Neural progenitor cell (in vitro differentiated cells): ENCODE measurements around the gene MMP14.

Experiments
- EZH2phosphoT487 ChIP-seq: fragments of 200-600 bp; sonication (generic); IDR thresholded peaks from 2 replicates; pipeline ENCODE4 v1.6.1; 2017; ENCODE audit warnings: antibody characterized with exemption
- TF ChIP-seq, protein P1 (sequence below): fragments of 200-600 bp; sonication (generic); IDR thresholded peaks from 2 replicates; pipeline ENCODE4 v1.5.1; 2017; ENCODE audit warnings: antibody characterized with exemption, mild to moderate bottlenecking

DNA sequence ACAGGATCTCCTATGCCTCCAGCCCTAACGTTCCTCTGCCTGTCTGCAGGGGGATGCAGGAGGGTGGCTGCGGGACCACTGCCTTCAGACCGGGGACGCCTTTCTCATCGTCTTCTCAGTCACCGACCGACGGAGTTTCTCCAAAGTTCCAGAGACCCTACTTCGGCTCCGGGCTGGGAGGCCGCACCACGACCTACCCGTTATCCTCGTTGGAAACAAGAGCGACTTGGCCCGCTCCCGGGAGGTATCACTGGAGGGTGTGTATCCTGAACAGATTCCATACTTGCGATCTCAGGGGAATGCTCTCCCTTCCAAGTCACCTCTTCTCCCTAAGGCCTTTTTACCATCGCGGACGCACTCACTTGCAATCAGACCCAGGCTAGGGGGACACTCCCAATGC, 49.6 kb downstream of the MMP14 start:
- TF ChIP-seq, protein P1, sequence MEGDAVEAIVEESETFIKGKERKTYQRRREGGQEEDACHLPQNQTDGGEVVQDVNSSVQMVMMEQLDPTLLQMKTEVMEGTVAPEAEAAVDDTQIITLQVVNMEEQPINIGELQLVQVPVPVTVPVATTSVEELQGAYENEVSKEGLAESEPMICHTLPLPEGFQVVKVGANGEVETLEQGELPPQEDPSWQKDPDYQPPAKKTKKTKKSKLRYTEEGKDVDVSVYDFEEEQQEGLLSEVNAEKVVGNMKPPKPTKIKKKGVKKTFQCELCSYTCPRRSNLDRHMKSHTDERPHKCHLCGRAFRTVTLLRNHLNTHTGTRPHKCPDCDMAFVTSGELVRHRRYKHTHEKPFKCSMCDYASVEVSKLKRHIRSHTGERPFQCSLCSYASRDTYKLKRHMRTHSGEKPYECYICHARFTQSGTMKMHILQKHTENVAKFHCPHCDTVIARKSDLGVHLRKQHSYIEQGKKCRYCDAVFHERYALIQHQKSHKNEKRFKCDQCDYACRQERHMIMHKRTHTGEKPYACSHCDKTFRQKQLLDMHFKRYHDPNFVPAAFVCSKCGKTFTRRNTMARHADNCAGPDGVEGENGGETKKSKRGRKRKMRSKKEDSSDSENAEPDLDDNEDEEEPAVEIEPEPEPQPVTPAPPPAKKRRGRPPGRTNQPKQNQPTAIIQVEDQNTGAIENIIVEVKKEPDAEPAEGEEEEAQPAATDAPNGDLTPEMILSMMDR = no peak
- TF ChIP-seq EZH2phosphoT487 = no peak
